HG03558 (cell line): ENCODE data around the gene SERGEF.

Source experiments
- ATAC-seq: cut with Tn5 transposase; IDR thresholded peaks from one replicate; pipeline ENCODE4 v1.9.1; 2021; ENCODE audit warnings: moderate number of reproducible peaks; ENCODE audit not compliant: unreplicated experiment; ENCODE audit errors: extremely low read depth

SERGEF gene

DNA sequence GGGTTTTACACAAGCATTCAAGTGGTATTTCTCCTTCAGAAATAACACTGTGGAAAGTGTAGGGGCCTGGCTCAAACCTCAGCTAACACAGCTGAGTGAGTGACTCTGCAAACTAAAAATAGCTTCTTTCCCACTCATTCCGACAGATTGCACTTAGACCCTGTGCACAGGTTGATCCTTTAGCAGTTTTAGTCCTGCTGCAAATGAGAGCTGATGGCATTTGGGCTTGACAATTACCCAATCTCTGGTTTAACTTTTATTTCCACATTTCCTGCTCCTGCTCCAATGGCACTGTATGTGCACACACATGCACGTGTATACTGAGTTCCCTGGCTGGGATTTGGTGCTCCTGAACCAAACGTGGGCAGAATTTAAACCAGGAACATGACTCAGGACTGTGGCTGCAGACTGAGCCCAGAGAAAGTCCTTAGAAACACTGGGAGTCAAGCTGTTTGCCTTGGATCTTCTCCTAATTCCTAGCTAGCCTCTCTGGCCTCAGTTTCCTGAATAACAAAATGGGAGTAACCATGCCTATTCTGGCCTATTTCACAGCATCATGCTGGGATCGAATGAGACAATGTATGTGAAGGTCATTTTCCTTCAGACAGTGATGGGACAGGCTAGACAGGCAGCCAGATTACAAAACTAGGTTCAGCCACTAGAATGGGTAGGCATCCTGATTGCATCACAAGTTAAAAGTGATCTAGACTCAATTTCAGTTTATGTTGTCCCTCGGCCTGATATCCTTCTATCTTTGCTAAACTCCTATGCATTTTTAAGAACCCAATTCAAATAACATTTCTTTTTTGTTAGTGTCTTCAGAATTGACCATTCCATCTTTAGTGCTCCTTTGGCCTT, 58.2 kb downstream of the SERGEF start:
- no peak for ATAC-seq

DNA sequence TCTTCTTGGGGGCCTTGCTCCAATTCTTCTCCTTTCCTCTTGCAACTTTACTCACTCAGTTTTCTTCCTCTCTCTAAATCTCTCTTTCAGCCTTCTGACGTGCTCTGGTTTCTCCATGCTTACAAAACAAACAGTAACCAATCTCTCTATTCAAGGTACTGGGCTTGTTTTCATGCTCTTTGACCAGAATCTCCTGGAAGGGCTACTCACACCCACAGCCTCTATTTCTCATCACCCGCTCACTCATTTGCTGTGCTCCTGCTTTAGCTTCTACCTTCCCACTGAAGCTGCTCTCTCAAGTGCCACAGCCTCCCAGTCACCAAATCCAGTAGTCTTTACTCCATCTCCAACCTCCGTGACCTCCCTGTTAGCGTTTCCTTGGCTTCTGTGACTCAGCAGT, 60.4 kb downstream of the SERGEF start:
- ATAC-seq, result no peak

DNA sequence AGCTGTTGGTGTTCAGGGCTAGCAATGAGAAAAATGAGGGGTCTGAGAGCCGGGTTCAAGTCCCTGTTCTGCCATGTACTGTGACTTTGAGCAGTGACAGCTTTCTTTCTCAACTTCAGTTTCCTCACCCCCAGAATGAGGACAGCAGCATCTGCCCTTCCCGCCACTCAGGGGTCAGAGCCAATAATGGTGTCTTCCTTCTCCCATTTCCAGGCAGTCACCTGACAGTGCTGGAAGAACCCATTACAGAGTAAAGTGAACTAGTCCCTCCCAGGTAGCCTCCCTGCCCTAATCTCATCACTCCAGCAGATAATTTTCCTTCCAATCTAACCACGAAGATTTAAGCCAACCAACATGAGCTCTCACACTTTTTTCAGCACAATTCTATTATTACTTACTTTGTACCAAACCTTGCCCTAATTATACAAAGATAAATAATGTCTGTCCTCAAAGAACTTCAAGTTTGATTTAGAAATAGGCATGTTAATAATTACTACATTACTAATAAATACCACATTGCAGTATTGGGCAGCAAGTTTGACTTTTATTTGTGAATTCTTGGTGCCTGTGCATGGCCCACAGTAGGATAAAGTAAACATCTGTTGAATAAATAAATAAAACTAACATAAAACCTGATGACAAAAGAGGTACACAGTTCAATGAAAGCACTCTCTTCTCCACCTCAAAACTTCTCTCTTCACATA, 61.0 kb downstream of the SERGEF start:
- no peak for ATAC-seq

DNA sequence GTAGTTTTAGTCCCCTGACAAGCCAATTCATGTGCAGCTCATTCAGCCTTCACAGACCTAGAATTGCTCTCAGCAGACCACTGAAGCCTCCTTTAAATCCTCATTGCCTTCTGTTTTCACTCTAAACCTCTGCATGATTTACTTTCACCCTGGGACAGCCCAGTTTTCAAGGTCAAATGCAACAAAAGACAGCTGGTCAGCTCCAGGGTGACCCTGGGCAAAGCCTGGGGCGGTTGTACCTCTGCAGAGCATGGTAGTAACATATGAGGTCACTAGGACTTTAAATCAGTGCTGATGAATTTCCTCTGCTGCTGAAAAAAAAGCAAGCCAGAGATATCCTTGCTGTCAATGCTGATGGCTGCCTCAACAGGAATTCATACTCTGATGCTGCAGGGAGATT, 62.2 kb downstream of the SERGEF start:
- no peak for ATAC-seq

DNA sequence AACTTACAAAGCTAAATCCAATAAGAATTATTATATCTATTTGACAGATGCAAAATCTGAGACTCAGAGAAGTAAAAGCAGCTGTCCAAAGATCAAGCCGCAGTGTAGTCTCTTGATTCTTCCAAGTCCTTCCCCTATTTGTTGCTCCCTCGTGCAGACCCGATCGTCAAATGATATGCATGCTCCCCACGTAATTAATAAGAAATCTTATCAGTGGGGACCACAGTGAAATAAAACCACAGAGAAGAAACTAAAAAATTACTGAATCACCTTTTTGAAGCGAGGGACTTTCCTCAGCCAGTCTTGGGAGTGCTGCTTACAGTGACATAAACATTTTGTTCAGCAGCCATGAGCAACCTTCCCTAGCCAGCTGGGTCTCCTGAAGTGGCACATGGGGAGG, 64.6 kb downstream of the SERGEF start:
- no peak for ATAC-seq

DNA sequence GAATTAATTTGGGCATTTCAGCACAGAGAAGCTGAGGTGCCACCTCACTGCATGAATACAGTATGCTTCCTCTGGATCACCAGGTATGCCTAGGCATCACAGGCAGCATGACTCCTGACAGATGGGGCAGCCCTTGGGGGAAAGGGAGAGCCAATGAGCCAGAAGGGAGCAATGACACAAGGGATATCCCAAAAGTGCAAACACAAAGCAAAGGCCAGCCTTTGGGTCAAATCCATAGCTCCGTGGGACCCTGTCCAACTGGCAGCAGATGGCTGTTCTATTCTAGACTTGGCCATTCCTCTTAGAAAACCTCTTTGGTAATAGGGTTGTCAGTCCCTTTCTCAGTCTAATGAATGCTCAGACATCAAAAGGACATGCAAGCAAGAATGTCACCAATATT, 73.3 kb downstream of the SERGEF start:
- no peak for ATAC-seq

DNA sequence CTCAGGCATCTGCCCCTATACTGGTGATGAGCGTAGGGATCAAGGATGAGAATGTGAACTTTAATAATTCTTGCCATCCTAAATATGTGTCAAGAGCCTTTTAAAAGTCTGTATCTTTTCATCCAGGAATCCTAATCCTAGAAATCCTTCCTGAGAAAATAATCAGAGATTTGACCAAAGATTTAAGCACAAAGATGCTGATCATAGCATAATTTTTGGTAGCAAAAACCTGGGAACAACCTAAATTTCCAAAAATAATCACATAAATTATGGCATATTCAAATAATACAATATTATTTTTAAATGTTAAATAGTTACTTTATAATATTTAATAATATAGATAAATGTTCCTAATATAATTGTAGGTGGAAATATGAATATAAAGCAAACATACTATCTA, 76.1 kb downstream of the SERGEF start:
- ATAC-seq, result no peak

DNA sequence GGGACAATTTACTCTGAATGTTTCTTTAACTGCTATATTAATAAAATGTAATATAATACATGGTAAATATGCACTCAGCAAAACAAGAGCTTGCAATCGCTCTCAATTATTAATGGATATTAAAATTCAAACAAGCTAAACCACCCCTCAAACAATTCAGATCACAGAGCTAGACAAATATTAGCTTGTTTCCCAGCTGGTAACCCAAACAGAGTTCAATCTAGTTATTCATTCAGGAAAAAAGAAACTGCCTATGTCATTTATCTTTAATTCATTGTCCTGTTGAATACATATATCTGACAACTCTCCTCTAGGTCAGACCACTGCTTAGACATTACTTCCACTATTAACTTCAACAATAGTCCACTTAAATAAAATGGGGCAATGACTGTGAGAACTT, 78.7 kb downstream of the SERGEF start:
- no peak for ATAC-seq

DNA sequence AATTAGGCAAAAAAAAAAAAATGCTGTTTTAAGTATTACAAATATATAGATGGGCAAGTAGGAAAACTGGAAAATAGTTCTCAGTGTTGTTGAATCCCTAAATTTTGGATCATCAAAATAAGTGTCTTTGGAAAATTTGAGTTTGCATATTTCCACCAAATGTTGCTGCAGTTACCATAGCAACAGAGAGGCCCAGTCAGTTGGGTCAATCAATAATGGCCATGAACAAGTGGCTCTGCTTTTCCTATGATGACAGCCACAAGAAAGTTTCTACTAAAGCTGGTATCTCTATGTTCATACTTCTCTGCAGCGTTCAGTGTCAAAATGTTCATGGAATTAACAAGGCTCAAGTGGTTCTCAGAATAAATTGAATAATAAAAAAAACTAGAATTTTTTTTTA, 79.1 kb downstream of the SERGEF start:
- no peak for ATAC-seq

DNA sequence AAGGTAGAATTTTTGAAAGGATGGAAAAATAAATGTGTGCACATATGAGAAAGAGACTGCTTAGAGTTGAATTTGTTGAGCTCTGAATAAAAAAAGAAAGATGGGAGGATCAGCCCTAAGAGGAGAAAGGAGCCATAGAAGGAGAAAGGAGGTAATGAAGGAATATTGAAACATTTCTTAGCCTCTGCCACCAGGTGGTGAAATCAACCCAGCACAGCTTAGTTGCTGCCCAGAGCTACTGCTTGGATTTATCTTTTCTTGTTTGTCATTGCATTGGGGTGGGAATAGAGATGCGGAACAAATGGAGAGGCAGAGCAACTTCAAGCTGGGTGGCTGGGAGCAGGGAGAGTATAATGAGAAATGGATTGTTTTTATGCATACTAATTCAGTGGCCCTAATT, 80.4 kb downstream of the SERGEF start:
- ATAC-seq, result no peak

DNA sequence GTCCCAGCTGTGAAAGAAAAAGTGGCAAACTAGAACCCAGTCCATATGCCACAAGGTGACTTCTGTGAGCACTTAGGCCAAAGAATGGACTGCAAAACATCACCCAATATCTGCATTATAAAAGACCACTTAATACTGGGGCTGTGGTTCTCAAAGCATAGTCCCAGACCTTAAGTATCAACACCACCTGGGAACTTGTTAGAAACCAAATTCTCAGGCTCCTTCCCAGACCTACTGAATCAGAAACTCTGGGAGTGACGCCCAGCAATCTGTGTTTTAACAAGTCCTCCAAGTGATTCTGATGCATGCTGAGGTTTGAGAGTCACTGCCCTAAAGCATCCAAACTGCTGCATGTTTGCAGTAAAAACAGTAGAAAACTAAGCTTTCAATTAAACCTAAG, 81.3 kb downstream of the SERGEF start:
- ATAC-seq, result no peak

DNA sequence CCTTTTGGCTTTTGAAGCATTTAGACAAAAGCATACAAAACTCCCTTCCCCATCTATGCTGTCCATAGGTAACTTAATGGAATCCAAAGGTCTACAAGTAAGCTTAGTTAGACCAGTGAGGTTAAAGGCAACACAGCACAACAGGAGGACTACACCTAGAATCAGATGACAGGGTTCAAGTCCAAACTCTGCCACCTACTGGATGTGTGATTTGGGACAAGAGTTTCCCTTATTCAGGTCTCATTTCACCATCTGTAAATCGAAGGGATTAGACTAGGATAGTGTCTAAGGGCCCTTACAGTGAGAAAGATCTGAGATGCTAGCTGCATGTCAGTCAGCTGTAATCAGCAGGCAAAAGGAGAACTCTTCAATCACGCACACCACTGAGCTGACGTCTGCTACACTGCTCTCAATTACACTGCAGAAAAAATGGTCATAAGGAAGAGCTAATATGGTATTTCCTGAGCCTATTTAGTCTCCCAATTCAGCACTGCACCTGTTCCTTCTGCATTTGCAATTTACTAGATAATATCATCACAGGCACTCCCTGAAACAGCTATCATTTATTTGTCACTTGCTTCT, 82.2 kb downstream of the SERGEF start:
- no peak for ATAC-seq

DNA sequence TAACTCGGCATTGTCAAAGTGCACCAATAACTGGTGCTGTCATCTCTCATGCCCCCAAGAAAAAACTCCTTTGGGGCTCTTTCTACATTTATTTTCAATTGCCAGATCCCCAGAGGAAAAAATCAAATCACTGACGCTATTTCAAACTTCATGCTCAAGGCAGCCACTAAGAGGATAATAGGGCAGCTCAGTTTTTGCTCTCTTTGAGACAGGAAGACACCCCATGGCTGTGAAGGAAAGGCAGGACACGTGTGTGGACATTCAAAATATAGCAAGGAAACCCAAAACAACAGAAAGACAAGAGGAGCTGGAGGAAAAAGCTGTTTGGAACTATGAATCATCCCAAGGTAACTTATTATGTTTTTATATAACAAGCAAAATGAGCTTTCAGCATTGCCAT, 83.7 kb downstream of the SERGEF start:
- ATAC-seq, result no peak

DNA sequence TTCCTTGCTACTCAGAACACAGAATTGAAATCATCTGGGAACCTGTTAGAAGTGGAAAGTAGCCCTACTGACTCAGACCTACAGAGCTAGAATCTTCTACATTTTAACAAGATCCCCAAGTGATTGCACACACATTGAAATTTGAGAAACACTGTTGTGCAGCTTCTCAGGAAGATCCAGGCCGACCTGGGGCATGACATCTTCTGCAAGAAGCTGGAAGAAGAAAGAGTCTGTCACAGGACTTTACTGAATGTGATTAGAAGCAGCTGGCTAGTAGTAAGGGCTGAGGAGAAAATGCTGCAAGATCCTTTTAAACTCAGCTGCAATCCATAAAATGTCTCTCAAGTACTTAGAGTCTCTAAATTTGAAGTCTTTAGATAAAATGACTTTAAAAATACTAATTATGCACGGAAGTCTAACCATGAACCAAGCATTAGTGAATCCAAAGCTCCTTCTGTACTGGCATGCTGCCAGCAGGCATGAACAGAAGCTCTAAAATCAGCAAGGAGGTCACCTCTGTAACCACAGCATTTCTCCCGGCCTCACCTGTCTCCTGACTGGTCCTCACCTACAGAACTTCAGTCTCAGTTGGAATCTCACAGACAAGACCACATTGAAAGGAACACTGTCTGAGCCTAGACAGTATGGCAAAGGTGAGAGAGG, 85.0 kb downstream of the SERGEF start:
- no peak for ATAC-seq

DNA sequence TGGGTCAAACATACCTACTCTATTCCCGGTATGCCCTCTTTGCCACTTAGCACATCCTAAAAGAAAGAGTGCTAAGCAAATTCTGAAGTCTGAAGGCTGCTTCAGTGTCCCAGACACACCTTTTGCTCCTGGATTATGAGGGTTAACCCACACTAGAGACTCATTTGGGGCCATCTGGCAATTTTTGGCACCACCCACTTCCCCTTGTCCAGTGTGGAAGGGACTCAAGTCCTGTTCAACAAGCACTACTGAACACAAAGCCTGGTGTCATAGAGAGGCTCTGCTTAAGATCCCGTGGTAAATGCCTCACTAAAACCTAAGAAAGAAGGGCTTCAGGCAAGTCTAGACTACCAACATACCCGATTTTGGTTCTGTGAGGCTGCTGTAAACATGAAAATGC, 85.8 kb downstream of the SERGEF start:
- ATAC-seq, result no peak

DNA sequence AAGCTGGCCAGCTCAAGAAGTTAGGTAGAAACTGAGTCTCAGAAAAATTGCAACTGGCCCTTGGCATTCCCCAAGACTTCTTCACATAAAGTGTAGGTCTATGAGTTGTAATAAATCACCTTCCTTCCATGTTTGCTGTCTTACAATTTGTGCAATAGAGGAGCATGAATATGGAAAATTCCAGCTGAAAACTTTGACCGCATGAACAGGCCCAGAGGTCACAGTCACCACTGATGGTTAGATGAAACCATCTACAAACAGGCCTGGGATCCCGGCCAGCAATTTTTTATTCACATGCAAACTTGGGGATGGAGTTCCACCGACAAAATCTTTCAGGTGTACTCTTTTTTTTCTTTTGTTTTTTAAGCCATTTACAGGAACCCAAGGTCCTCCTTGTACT, 88.1 kb downstream of the SERGEF start:
- no peak for ATAC-seq

DNA sequence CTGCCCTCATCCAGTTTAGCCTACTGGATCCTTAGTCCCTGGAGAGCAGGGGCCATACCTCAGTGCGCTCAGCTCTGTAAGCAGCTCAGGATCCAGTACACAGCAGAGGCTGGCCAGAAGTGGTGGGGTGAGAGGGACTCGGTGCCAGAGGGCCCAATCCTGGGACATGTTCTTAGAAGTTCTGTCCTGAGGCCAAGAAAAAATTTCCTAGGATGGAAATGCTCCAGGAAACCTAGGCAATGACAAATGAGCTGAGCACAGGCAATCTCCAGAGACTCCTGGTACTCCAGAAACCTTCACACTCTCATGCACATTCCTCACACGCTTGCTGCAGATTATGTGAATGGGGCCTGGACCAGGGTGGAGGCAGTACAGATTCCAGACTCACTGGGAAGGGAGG, 89.6 kb downstream of the SERGEF start:
- no peak for ATAC-seq

DNA sequence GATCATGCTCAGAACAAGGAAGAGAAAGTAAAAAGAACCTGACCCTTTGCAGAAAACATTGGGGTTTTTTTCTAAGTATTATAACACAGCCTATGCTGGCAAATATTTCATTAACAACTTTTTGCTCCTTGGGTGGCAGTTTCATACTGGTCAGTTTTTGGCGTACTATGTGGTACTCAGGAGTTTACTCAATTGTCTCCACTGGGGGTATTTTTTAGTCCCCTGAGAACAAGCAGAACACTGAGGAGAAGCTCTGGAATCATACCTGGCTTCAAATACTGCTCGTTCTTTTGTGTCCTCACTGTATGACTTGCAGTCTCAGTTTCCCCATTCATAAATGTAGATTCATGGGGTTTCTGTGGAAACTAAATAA, 90.4 kb downstream of the SERGEF start:
- ATAC-seq, result no peak

DNA sequence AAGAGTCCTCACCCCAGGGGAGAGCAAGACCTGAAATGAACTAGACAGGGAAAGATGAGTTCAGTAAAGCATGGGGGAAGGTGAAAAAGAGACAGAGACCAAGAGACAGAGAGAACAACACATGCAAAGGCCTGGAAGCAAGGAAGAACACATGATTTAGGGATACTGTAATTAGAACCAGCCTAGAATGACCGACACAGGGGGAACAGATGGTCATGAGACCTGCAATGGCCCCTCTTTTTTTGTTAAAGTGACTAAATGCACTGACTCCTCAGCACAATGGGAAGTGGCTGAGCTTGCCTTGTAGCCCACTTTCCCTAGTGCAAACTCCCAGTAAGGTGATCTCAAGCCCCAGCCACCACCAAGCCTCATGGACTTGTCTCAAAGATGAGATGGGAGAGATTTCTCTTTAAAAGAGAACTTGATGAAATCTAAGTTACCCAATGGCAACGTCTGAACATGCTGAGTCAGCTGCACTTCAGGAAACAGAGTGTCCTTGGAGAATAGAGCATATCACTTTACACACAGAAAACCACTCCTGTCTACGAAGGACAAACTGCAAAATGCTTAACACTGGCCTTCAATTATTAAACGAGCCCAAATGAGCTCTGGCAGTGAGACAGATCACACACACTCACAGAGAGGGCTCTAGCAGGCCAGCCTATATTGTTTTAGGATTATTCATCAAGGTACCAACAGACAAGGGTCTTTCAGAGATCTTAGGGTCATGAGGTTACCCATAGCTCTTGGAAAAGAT, 91.0 kb downstream of the SERGEF start:
- ATAC-seq, result no peak

DNA sequence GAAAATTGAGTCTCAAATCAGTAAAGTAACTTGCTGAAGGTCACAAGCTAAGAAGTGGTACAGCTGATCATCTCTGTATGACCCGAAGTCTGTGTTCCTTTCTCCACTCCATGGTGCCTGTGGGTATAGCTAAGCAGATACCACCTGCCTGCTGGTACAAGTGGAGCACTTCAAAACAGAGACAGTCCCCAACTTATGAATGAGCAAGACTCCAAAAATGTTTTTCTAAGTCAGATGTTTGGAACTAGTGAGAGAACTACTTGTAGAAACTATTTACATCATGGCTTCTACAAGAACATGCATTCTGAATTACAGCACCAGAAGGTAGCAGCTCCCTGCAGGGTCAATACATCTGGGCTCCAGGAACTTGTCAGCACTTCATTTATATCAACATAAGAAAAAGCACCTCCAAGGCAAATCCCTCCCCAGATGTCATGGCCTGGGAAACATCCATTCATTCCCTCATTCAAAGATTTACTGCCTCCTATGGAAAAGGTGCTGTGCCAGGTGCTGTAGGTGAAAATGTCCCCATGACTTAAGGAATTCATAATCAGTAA, 94.7 kb downstream of the SERGEF start:
- no peak for ATAC-seq
